H9 (cell line): ENCODE results near the gene TDO2. TPM values are rescaled to one million over a fixed set of nuclear protein-coding genes. Genes with fewer than 3 reads are reported as not detected.

Experiments used
- DNase-seq: peaks from one replicate; pipeline ENCODE4 v3.0.0-alpha.2; 2017
- H2AFZ ChIP-seq: one replicate; pipeline ENCODE4 v1.6.1; 2013; ENCODE audit warnings: mild to moderate bottlenecking, low read length, control low read depth, moderate library complexity
- H2AK5ac ChIP-seq: 2 replicates; pipeline ENCODE4 v1.6.1; 2013; ENCODE audit warnings: low read length, control low read depth, mixed read lengths; ENCODE audit not compliant: insufficient read length
- H2BK120ac ChIP-seq: one replicate; pipeline ENCODE4 v1.6.1; 2013; ENCODE audit warnings: low read depth, mild to moderate bottlenecking, low read length, control low read depth, inconsistent platforms; ENCODE audit not compliant: poor library complexity, severe bottlenecking
- H2BK12ac ChIP-seq: 2 replicates; pipeline ENCODE4 v1.6.1; 2013; ENCODE audit warnings: low read length, control low read depth, mixed read lengths, low read depth; ENCODE audit not compliant: insufficient read length
- H2BK15ac ChIP-seq: 2 replicates; pipeline ENCODE4 v1.6.1; 2013; ENCODE audit warnings: low read depth, low read length, control low read depth
- H2BK20ac ChIP-seq: one replicate; pipeline ENCODE4 v1.6.1; 2013; ENCODE audit warnings: low read depth, mild to moderate bottlenecking, low read length, control low read depth, inconsistent platforms; ENCODE audit not compliant: poor library complexity, severe bottlenecking
- H2BK5ac ChIP-seq: 2 replicates; pipeline ENCODE4 v1.6.1; 2013; ENCODE audit warnings: low read length, control low read depth, mixed read lengths; ENCODE audit not compliant: insufficient read length
- H3K14ac ChIP-seq: 2 replicates; pipeline ENCODE4 v1.6.1; 2013; ENCODE audit warnings: low read length, control low read depth; ENCODE audit not compliant: insufficient read depth
- H3K18ac ChIP-seq: 2 replicates; pipeline ENCODE4 v1.6.1; 2013; ENCODE audit warnings: low read depth, mild to moderate bottlenecking, mixed read lengths, low read length, control low read depth; ENCODE audit not compliant: insufficient read length
- H3K23ac ChIP-seq: 2 replicates; pipeline ENCODE4 v1.6.1; 2013; ENCODE audit warnings: low read length, control low read depth, mixed read lengths, low read depth; ENCODE audit not compliant: insufficient read length
- H3K23me2 ChIP-seq: 2 replicates; pipeline ENCODE4 v1.6.1; 2013; ENCODE audit warnings: low read depth, mild to moderate bottlenecking, mixed read lengths, low read length, control low read depth; ENCODE audit not compliant: insufficient read length, poor library complexity, severe bottlenecking
- H3K27ac ChIP-seq: 2 replicates; pipeline ENCODE4 v1.5.1; 2013; ENCODE audit warnings: low read length, control low read depth, mixed read lengths, low read depth; ENCODE audit not compliant: insufficient read length
- H3K27me3 ChIP-seq: 2 replicates; pipeline ENCODE4 v1.6.1; 2013; ENCODE audit warnings: low read length, control low read depth, inconsistent platforms; ENCODE audit not compliant: insufficient read depth
- H3K4ac ChIP-seq: 2 replicates; pipeline ENCODE4 v1.6.1; 2013; ENCODE audit warnings: low read depth, mild to moderate bottlenecking, control low read depth, inconsistent platforms, low read length, moderate library complexity
- H3K4me1 ChIP-seq: 2 replicates; pipeline ENCODE4 v1.6.1; 2013; ENCODE audit warnings: low read length, control low read depth, inconsistent platforms; ENCODE audit not compliant: insufficient read depth
- H3K4me2 ChIP-seq: 2 replicates; pipeline ENCODE4 v1.6.1; 2013; ENCODE audit warnings: low read length, control low read depth, mixed read lengths; ENCODE audit not compliant: insufficient read length, insufficient read depth
- H3K56ac ChIP-seq: 2 replicates; pipeline ENCODE4 v1.6.1; 2013; ENCODE audit warnings: low read depth, mild to moderate bottlenecking, mixed read lengths, low read length, control low read depth; ENCODE audit not compliant: insufficient read length
- H3K79me1 ChIP-seq: 2 replicates; pipeline ENCODE4 v1.6.1; 2013; ENCODE audit warnings: low read depth, mild to moderate bottlenecking, moderate library complexity, low read length, control low read depth, inconsistent platforms; ENCODE audit not compliant: insufficient read depth, poor library complexity, severe bottlenecking
- H3K79me2 ChIP-seq: 2 replicates; pipeline ENCODE4 v1.6.1; 2013; ENCODE audit warnings: low read length, control low read depth, inconsistent platforms; ENCODE audit not compliant: insufficient read depth
- H3K9ac ChIP-seq: 2 replicates; pipeline ENCODE4 v1.6.1; 2013; ENCODE audit warnings: low read length, control low read depth, mixed read lengths; ENCODE audit not compliant: insufficient read length; ENCODE audit errors: extremely low read depth
- H3K9me3 ChIP-seq: one replicate; pipeline ENCODE4 v1.6.1; 2013; ENCODE audit warnings: low read depth, low read length, inconsistent platforms; ENCODE audit not compliant: control insufficient read depth
- H3T11ph ChIP-seq: one replicate; pipeline ENCODE4 v1.6.1; 2013; ENCODE audit warnings: mild to moderate bottlenecking, low read length, control low read depth, inconsistent platforms
- H4K20me1 ChIP-seq: one replicate; pipeline ENCODE4 v1.6.1; 2013; ENCODE audit not compliant: control insufficient read depth, insufficient read length, insufficient read depth
- H4K5ac ChIP-seq: 2 replicates; pipeline ENCODE4 v1.6.1; 2013; ENCODE audit warnings: low read depth, mild to moderate bottlenecking, mixed read lengths, low read length, control low read depth; ENCODE audit not compliant: insufficient read length
- H4K8ac ChIP-seq: replicated peaks from 2 replicates; pipeline ENCODE4 v1.6.1; 2013; ENCODE audit warnings: low read length, control low read depth, mixed read lengths, low read depth; ENCODE audit not compliant: insufficient read length
- H4K91ac ChIP-seq: 2 replicates; pipeline ENCODE4 v1.6.1; 2013; ENCODE audit warnings: low read depth, mild to moderate bottlenecking, moderate library complexity, mixed read lengths, low read length, control low read depth; ENCODE audit not compliant: insufficient read length
- H3K27ac Mint-ChIP-seq, 3 experiments: 2 replicates in 2 of 3; 3 replicates in 1 of 3; pipeline ENCODE4 v1.8.0; 2020 to 2021; ENCODE audit warnings: mixed read lengths in 3 of 3, mild to moderate bottlenecking in 1 of 3, moderate library complexity in 1 of 3
- H3K27me3 Mint-ChIP-seq: 2 replicates; pipeline ENCODE4 v1.8.0; 2021; ENCODE audit warnings: low read depth, mild to moderate bottlenecking, moderate library complexity, mixed read lengths
- H3K36me3 Mint-ChIP-seq, 3 experiments: 2 replicates in 2 of 3; 3 replicates in 1 of 3; pipeline ENCODE4 v1.8.0; 2020 to 2021; ENCODE audit warnings: low read depth in 3 of 3, mixed read lengths in 3 of 3; ENCODE audit not compliant: insufficient read depth in 1 of 3
- H3K4me1 Mint-ChIP-seq, 2 experiments: 2 replicates each; pipeline ENCODE4 v1.8.0; 2020; ENCODE audit warnings: mixed read lengths in 2 of 2
- H3K4me3 Mint-ChIP-seq, 2 experiments: 2 replicates in 1 of 2; 3 replicates in 1 of 2; pipeline ENCODE4 v1.8.0; 2020 to 2021; ENCODE audit warnings: mild to moderate bottlenecking in 2 of 2, mixed read lengths in 2 of 2, moderate library complexity in 1 of 2
- H3K9me3 Mint-ChIP-seq, 2 experiments: 2 replicates in 1 of 2; 3 replicates in 1 of 2; pipeline ENCODE4 v1.8.0; 2020; ENCODE audit warnings: mild to moderate bottlenecking in 2 of 2, mixed read lengths in 2 of 2, moderate library complexity in 1 of 2
- CTCF ChIP-seq: fragments of 200-600 bp; sonication (generic); conservative IDR thresholded peaks from 3 replicates; pipeline ENCODE4 v1.8.0; 2021; ENCODE audit warnings: antibody characterized with exemption, mild to moderate bottlenecking
- WGBS: extraction: QIAGEN DNeasy Blood & Tissue Kit; methylation state at CpG from one replicate; pipeline ENCODE4 v1.1.7; 2013; ENCODE audit warnings: missing lambda C conversion rate, low lambda C conversion rate, mixed read lengths; ENCODE audit not compliant: insufficient read length; ENCODE audit errors: extremely low coverage; 5-methylcytosine and 5-hydroxymethylcytosine counted together
- total RNA-seq: library from RNA; stranded (reverse); gene quantifications from 2 replicates; pipeline ENCODE4 v1.2.1, GENCODE V29; 2021

Gene TDO2
- total RNA-seq, 1 experiment from 2014 or later: not detected

GRCh38 chr4:155901013-155901412 lies 2.5 kb upstream of the TDO2 start:
- Histone ChIP-seq H4K20me1 (no peaks in the 10 kb centered on the region), H3K27ac (no peak overlapping the region), H3T11ph (no peak overlapping the region), H2AK5ac (no peak overlapping the region), H3K14ac (no peak overlapping the region), H2AFZ (no peak overlapping the region), H3K27me3 (no peaks in the 10 kb centered on the region), H2BK12ac (no peak overlapping the region), H2BK20ac (no peak overlapping the region), H3K4me1 (peaks cover 4% of the 10 kb centered on the region; the same call in 1 of the 2 replicates), H3K56ac (no peak overlapping the region), H3K9ac (no peak overlapping the region), H3K79me1 (no peaks in the 10 kb centered on the region), H3K4ac (no peak overlapping the region), H2BK5ac (no peak overlapping the region), H3K9me3 (no peaks in the 10 kb centered on the region), H3K4me2 (no peak overlapping the region), H3K23ac (no peak overlapping the region), H3K23me2 (no peaks in the 10 kb centered on the region), H3K18ac (no peak overlapping the region), H2BK120ac (no peak overlapping the region), H2BK15ac (no peak overlapping the region), H4K5ac (no peak overlapping the region), H4K91ac (no peak overlapping the region), H3K79me2 (no peaks in the 10 kb centered on the region), H4K8ac (no peak overlapping the region)
- Mint-ChIP-seq H3K27me3 (no peaks in the 10 kb centered on the region), H3K36me3 (peaks cover 5 to 9% (median 7%) of the 10 kb centered on the region in 3 experiments; a peak in 3 of 7 replicates), H3K27ac (no peak overlapping the region; a peak in 1 of 7 replicates), H3K4me3 (no peak overlapping the region), H3K9me3 (peaks cover 6 to 14% of the 10 kb centered on the region in 2 experiments; a peak in 4 of 5 replicates), H3K4me1 (peaks cover 16 to 17% of the 10 kb centered on the region in 2 experiments)
- no peak for TF ChIP-seq CTCF
- no peak for DNase-seq
- WGBS: no CpG with 5 or more reads among the region's 2 CpGs
